A673 (cell line): ENCODE results near the gene VSTM1.

Experiments used
- EZH2 ChIP-seq: fragments of 200-600 bp; sonication (generic); IDR thresholded peaks from 2 replicates; pipeline ENCODE4 v1.6.1; 2017; ENCODE audit warnings: borderline replicate concordance, low read depth, mild to moderate bottlenecking, mixed read lengths, antibody characterized with exemption, low read length; ENCODE audit not compliant: poor library complexity, severe bottlenecking
- TF ChIP-seq, protein P1 (sequence below): fragments of 300-800, 200-600 bp; sonication (generic); conservative IDR thresholded peaks from 2 replicates; pipeline ENCODE4 v1.5.1; 2017; ENCODE audit warnings: low read depth, mild to moderate bottlenecking, antibody characterized with exemption, low read length, moderate library complexity, mixed read lengths

DNA sequence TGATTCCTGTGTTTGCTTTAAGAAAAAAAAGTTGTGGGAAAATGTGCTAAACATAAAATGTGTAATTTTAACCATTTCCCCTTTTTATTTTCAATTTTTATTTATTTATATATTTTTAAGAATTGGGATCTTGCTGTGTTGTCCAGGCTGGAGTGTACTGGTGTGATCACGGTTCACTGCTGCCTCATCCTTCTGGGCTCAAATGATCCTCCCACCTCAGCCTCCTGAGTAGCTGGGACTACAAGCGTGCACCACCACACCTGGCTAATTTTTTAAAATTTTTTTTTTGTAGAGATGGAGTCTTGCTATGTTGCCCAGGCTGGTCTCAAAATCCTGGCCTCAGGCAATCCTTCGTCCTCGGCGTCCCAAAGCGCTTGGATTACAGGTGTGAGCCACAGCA is 53.2 kb downstream of the VSTM1 start:
- TF ChIP-seq, protein P1, sequence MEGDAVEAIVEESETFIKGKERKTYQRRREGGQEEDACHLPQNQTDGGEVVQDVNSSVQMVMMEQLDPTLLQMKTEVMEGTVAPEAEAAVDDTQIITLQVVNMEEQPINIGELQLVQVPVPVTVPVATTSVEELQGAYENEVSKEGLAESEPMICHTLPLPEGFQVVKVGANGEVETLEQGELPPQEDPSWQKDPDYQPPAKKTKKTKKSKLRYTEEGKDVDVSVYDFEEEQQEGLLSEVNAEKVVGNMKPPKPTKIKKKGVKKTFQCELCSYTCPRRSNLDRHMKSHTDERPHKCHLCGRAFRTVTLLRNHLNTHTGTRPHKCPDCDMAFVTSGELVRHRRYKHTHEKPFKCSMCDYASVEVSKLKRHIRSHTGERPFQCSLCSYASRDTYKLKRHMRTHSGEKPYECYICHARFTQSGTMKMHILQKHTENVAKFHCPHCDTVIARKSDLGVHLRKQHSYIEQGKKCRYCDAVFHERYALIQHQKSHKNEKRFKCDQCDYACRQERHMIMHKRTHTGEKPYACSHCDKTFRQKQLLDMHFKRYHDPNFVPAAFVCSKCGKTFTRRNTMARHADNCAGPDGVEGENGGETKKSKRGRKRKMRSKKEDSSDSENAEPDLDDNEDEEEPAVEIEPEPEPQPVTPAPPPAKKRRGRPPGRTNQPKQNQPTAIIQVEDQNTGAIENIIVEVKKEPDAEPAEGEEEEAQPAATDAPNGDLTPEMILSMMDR: no peak
- TF ChIP-seq EZH2: no peak
